GM13976 (cell line): ENCODE measurements around the gene SAMD1.

ENCODE experiments used
- DNase-seq: peaks from one replicate; pipeline ENCODE4 v3.0.0; 2012; ENCODE audit warnings: low spot score
- in situ Hi-C: fragments of 300-500 bp; cut with MboI; formaldehyde crosslinking; loops from one replicate; pipeline ENCODE4 v1.12.0; 2022; ENCODE audit warnings: low sequenced_read_pairs, mixed read lengths, inconsistent platforms; ENCODE audit not compliant: unreplicated experiment
- TF ChIP-seq, protein P1 (sequence below): IDR thresholded peaks from 2 replicates; pipeline ENCODE4 v1.5.1; 2012; ENCODE audit warnings: borderline replicate concordance, mild to moderate bottlenecking; ENCODE audit not compliant: insufficient read depth; ENCODE audit errors: extremely low read depth, missing control alignments, control extremely low read depth

The SAMD1 gene

DNA sequence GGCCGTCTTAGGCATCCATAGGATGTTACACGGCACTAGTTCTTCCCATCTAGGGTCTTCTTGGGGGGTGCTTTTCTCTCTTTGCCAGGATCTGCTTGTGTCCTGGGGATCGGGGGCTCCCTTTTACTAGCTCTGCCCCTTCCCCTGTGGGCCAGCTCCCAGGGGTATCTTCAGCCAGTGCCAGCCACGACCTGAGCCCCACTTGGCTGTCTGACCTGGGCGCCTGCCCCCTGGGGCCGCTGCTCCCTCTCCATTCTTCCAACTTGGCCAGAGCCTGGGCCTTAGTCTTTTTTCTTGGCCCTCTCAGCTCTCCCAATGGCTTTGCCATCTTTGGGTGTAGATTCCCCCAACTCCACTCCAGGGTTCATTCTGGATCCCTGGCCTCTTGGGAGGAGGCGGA lies 23.9 kb upstream of the SAMD1 start:
- TF ChIP-seq, protein P1, sequence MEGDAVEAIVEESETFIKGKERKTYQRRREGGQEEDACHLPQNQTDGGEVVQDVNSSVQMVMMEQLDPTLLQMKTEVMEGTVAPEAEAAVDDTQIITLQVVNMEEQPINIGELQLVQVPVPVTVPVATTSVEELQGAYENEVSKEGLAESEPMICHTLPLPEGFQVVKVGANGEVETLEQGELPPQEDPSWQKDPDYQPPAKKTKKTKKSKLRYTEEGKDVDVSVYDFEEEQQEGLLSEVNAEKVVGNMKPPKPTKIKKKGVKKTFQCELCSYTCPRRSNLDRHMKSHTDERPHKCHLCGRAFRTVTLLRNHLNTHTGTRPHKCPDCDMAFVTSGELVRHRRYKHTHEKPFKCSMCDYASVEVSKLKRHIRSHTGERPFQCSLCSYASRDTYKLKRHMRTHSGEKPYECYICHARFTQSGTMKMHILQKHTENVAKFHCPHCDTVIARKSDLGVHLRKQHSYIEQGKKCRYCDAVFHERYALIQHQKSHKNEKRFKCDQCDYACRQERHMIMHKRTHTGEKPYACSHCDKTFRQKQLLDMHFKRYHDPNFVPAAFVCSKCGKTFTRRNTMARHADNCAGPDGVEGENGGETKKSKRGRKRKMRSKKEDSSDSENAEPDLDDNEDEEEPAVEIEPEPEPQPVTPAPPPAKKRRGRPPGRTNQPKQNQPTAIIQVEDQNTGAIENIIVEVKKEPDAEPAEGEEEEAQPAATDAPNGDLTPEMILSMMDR, result no peak
- in situ Hi-C loops, result no loop called here

DNA sequence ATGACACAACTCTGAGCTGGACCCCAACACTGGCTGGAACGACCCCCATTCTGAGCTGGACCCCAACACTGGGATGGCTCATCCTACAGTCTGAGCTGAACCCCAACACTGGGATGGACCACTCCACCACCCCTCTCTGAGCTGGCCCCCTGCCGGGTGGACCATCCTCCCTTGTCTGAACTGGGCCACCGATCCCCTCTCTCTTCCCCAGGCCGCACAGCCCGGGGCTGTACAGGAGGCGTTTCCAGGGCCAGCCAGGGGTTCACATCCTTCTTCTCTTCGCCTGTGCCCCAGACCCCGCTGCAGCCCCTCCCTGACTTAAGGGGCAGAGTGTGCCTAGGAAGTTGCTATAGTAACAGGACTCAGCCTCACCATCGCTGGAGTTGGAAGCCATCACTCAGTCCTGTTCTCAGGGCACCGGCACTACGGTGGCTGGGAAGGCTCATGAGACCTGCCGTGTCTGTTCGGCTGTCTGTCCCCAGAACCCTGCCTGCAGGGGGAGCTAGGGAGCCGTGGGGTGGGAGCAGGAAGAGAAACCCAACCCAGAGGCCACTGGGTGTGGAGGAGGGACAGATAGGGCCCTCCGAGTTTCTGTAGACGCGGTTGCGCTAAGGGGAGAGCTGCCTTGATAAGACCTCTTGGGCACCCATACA lies 23.3 kb upstream of the SAMD1 start:
- TF ChIP-seq, protein P1, result no peak
- DNase-seq, result no peak
- in situ Hi-C loops, result no loop called here

More for the DNA sequence above, 23.9 kb upstream of the SAMD1 start:
- no peak for DNase-seq

DNA sequence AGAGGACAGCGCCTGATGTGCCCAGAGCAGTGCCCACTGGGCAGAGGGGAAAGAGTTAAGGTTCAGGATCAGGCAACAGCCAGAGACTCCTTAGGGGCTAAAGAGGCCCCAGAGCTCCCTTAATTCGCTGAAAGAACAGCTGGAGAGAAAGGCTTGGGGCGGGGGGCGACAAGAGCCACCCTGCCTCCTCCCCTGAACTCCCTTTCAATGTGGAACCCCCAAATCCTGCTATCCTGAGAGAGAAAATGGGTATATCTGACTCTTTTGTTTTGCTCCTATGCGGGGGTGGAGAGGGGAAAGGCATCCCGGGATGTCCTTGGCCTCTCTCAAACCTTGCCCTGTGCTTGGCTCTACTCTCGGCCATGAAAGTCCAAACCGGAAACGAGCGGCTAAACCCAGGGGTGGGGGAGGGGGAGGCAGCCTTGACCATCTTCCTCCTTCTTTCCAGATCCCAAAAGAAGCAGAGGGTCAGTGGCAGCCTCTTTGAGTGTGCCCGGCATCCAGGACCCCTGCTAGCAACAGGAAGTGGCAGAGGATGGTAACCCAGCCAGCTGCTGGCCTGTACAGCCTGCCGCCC lies 22.3 kb upstream of the SAMD1 start:
- DNase-seq, result no peak
- in situ Hi-C loops, result no loop called here
- TF ChIP-seq, protein P1, result no peak

DNA sequence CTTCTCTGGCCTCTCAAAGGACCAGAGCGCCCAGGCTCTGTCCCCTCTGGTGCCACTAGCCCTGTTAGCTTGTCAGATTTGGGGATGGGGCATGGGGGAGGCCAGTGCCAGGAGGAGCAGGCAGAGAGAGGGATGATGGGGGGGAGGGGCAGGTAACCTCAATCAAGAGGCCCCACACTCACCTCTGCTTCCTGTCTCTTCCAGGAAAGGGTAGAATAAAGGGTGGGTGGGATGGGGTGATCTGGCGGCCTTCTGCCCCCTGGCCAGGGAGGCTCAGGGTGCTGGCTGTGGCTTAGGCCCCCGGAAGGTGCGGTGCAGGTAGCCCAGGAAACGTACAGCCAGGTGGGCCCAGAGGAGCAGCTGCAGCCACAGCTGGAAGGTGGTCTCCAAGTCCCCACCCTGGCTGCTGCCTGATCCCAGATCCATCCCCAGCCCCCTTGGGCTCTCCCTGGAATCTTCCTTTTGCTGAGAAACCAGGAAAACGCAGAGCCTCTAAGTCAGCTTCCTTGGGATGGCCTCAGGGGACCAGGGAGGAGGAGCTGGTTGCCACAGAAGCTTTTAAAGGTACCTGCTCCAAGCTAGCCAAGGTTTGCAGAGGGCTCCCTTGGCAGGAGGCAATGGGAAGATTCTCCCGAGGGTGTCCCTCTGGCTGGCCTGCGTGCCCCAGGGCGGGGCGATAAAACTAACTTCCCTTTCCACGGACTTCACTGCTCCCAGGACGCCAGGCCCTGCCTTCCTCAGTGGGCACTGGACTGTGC lies 21.7 kb upstream of the SAMD1 start:
- DNase-seq, result no peak
- in situ Hi-C loops, result no loop called here
- TF ChIP-seq, protein P1, result no peak

DNA sequence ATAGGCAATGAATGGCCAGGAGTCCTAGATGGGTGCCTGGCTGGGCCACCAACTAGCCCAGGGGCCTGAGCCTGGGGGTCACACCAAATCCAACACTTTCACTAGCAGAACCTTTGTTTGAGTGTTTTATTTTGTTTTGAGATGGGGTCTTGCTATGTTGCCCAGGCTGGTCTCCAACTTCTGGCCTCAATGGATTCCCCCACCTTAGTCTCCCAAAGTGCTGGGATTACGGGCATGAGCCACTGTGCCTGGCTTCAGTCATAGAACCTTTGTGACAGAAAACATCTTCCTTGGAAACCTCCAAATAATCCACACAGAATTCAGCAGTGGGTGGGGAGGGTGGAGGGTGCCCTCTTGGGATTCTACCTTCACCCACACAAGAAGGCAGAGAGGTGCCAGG lies 20.9 kb upstream of the SAMD1 start:
- TF ChIP-seq, protein P1, result no peak
- in situ Hi-C loops, result no loop called here
- no peak for DNase-seq

DNA sequence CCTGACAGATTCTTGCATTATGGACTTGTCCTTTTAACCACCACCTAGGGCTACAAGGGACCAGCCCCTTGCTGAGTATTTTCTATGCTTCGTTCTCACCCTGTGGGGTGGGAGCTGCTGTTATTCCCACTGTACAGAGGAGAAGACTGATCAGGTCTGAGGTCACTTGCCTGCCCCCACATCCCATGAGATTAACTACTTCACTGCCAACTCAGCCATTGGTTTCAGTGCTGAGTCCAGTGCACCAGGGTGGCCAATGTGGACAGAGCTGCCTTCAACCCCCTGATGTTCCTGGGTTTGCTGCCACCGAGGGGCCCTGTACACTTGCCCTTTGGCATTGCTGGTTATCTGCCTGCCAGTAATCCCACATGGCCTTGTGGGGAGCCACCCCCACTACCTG lies 20.1 kb upstream of the SAMD1 start:
- DNase-seq, result no peak
- in situ Hi-C loops, result no loop called here
- TF ChIP-seq, protein P1, result no peak
